NCI-H2029 treated with DMSO at 0.1 percent for 48 hours (cell line): ENCODE data around the gene NRK.
"Not testable (repeated sequence)": the region's sequence is repeated elsewhere in the genome, so short reads cannot be mapped to it uniquely, and the experiment has no call there.

ENCODE experiments used
- DNase-seq: peaks from one replicate; lab custom pipeline; 2025; lab: John Stamatoyannopoulos, UW

The NRK gene

GRCh38 chrX:105822138-105823091, at the start of gene NRK:
TSS of gene NRK (plus strand) at chrX:105822539. CDS start at chrX:105822846, 307 bp downstream.
- DNase-seq = no peak

GRCh38 chrX:105773801-105774200, 48.5 kb upstream of the NRK start:
- no peak for DNase-seq

- no peak for DNase-seq
Measured at GRCh38 chrX:105775679-105776078, 46.7 kb upstream of the NRK start.

GRCh38 chrX:105781804-105782203, 40.5 kb upstream of the NRK start:
- DNase-seq = no peak

GRCh38 chrX:105796877-105797276, 25.5 kb upstream of the NRK start:
- not testable (repeated sequence) for DNase-seq

GRCh38 chrX:105803891-105804290, 18.4 kb upstream of the NRK start:
- no peak for DNase-seq

DNA sequence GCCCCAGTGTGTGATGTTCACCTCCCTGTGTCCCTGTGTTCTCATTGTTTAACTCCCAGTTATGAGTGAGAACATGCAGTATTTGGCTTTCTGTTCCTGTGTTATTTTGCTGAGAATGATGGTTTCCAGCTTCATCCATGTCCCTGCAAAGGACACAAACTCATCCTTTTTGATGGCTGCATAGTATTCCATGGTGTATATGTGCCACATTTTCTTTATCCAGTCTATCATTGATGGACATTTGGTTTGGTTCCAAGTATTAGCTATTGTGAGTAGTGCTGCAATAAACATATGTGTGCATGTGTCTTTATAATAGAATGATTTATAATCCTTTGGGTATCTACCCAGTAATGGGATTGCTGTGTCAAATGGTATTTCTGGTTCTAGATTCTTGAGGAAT, 16.7 kb upstream of the NRK start:
- DNase-seq = not testable (repeated sequence)

GRCh38 chrX:105816517-105816916, 5.8 kb upstream of the NRK start:
- no peak for DNase-seq

GRCh38 chrX:105820247-105820646, 2.1 kb upstream of the NRK start:
- DNase-seq = no peak

DNA sequence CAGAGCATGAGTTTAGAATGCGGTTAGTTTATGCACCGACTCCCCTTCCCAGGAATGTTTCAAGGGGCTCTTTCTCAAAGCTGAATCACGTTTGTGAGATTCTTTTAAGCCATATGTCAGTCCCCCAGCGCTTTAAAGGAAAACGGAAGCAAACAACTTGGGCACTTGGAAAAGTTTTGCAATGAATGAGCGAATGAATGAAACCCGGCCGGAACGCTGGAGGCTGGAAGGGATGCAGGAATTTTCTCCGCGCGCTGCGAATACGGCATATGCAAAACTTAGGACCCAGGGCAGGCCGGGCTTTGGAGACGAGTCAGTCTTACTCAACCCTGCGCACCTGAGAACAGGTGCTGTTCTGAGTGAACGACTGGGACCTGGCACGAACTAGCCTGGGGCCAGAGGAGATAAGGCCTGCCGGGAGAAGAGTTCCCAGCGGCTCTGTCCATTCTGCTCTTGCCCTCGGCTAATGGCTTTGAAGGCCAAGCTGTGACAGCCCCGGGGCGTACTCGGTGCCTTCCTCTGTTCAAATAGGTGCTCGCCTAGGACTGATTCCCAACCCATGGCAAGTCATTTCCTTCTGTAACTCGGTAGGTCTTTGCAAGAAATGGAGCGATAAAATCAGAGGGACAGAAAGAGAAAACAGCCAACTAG, 743 bp upstream of the NRK start:
- no peak for DNase-seq

DNA sequence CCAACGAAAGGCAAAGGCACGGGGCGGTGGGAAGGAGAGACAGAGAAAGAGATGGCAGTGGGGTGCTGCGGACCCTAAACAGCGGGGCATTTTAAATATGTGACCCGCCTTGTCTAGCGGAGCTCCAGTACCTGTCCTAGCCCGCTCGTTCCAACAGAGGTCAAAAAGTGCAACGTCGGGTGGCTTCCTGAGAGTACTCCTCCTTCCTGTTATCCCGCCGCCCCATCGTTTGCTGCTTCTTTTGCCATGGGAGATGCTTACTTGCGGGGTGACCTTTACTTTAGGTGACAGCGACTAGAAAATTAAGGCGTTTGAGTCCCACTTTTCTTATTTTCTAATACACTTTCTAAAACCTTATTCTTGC, 735 bp downstream of the NRK start:
- DNase-seq = no peak

DNA sequence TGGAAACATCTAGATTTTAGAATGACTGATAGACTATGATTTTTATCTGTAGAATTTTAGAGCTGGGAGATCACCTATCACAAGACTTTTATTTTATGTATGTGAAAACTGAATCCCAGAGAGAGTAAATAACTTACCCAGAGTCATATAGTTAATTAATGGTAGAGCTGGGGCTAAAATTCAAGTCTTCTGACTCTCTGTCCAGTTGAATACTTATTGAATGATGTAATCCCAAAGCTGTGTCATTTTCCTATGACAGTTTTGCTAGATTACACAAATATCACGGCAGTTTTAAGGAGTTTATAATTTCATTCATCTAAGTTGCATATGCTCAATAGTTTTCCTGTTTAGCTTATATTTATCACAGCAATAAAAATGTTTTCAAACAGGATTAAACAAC, 6.7 kb downstream of the NRK start:
- no peak for DNase-seq

DNA sequence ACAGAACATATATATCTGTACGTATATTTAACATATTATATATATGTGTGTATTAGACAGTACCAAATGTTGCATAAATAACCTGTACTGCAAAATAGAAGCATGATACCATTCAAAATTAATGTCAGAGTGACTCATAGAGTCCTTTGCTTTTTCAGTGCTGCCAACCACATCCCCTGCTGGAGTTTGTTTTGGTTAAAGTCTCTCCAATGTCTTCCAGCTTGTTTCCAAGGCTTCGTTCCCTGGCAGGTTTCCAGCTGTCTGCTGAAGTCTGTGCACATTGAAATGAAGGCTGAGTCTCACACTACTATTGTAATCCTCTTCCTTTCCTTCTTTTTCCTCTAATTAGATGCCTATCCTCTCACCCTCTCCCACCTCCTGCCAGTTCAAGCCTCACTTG, 14.9 kb downstream of the NRK start:
- no peak for DNase-seq

DNA sequence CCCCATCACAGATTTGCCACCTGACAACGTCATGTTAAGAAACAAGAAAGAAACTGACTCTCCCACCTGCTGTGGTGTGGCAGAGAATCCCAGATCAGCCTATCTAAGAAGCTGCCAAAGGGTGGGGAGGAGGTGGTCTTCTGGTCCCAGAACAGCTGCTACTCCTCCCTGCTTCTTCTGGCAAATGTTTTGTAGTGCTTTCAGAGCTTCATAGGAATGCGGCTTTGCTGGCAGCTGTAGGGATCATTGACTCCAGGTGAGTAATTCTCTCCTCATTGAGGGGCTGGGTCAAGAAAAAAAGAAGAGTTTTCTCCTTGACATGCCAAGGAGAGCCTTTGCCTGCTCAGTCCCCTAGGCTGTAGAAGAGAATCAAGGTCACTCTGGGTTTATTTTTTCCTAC, 23.3 kb downstream of the NRK start:
- DNase-seq = no peak

GRCh38 chrX:105850100-105850499, 27.8 kb downstream of the NRK start:
- DNase-seq = not testable (repeated sequence)

GRCh38 chrX:105865709-105866108, 43.4 kb downstream of the NRK start:
- DNase-seq = no peak

DNA sequence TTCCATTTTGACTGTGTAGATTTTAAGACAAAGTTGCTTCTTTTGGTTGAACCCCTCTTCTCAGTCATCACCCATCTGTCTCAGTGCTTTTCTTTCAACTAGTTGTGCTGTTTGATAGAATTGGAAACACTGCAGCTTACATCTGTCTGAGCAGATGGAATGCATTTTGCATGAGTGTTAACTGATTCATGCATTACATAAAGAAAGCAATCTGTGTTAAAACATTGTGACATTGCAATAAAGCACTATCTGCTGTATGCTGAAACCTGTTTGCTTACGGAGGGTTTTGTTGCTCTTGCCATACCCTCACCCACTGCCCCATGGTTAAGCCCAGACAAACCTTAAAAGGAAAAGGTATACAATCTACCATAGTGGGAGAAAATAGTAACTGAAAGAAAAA, 47.4 kb downstream of the NRK start:
- no peak for DNase-seq

- DNase-seq = no peak
Measured at GRCh38 chrX:105870445-105870844, 48.1 kb downstream of the NRK start.

DNA sequence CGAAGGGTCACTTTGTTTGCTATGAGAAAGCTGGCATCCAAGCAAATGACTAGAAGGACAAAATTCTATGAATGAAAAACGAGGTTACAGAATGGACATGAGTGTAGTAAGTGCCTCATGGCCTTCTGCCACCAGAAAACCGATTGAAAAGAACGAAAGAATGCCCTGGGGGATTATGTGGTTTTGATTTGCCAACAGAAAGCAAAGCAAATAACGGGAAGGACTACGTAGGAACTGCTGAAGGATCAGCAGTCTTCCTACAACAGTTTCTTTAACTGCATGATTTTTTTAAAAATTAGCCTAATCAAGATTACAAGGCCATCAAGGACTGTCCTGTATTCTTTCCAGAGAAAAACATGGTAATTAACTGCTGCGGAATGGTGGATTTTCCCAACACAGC, 50.6 kb downstream of the NRK start:
- DNase-seq = no peak

GRCh38 chrX:105874790-105875189, 52.5 kb downstream of the NRK start:
- no peak for DNase-seq

GRCh38 chrX:105876658-105877057, 54.3 kb downstream of the NRK start:
- no peak for DNase-seq

DNA sequence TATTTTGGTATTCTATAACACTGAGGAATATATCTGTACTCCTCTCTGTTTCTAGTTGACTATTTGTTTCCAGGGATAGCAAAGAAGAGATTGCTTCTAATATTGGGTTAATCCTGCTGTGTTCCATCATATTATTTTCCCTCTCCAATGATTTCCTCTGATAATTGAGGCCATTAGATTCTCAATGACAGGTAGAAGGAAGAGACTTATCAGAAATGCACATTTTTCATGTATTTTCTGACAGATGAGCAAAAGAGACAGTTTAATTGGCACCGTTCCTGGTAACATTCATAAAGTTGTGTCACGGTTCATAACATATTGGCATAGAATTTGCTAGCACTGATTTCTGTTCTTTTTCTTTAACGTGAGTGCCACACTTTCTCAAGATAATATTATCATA, 58.2 kb downstream of the NRK start:
- no peak for DNase-seq

- DNase-seq = peak; percentile 2
Measured at GRCh38 chrX:105882581-105883275, 60.4 kb downstream of the NRK start.
